ENCODE data around the gene TACC2. TPM values are rescaled to one million over a fixed set of nuclear protein-coding genes. Genes with fewer than 3 reads are reported as not detected.
"Not testable (repeated sequence)": the region's sequence is repeated elsewhere in the genome, so short reads cannot be mapped to it uniquely, and the experiment has no call there.

TACC2 gene
- total RNA-seq, 2 donors from 2014 or later: 0.19 TPM; not detected in 1

DNA sequence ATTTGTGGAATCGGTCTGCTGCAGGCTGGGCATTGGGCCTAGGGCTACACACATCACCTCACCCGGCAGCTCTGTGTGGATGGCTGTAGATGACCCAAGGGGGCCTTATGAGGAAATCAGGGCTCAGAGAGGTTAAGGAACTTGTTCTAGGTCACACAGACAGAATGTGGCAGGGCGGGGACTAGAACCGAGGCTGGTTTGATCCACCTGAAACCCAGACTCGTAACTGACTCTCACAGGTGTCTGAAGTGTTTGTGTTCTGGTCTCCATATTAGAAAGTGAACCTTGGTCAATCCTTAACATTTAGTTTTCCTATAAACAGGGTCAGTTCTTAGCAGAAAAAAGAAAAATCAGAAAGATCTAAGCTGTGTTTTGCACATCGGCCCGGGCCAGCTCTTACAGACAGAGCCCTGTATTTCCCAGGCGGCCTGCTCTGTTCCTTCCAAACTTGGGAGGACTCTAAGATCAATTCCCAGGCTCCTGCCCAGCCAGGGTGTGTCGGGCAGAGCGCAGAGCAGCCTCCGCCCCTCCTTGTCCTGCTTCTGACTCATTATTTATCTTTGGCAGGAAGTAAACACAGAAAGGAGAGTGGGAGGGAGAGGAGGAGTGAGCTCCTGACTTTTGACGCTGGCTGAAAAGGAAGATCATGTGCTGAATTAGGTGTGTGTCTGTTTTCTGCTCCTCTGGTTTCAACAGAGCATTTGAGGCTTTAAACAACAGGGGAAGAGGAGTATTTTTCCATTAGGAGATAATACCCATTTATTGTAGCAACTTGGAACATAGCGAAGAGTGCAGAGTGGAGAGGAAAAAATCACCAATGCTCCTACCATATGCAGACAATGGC, 74.1 kb downstream of the TACC2 start:
- H3K4me1 Mint-ChIP-seq (ENCODE audit: low read depth): no peaks in the 10 kb centered on the region
- peaks cover 6% of the 10 kb centered on the region for H3K27me3 Mint-ChIP-seq (ENCODE audit: low read depth)
- no peak overlapping the region for H3K4me3 Mint-ChIP-seq
- no peaks in the 10 kb centered on the region for H3K36me3 Mint-ChIP-seq (ENCODE audit: insufficient read depth in 2 of 2)
- DNase-seq (no peak), ATAC-seq (replicated peaks in 1 of 2) (no peak)
- no peaks in the 10 kb centered on the region for H3K9me3 Mint-ChIP-seq
- H3K27ac Mint-ChIP-seq: no peak overlapping the region

DNA sequence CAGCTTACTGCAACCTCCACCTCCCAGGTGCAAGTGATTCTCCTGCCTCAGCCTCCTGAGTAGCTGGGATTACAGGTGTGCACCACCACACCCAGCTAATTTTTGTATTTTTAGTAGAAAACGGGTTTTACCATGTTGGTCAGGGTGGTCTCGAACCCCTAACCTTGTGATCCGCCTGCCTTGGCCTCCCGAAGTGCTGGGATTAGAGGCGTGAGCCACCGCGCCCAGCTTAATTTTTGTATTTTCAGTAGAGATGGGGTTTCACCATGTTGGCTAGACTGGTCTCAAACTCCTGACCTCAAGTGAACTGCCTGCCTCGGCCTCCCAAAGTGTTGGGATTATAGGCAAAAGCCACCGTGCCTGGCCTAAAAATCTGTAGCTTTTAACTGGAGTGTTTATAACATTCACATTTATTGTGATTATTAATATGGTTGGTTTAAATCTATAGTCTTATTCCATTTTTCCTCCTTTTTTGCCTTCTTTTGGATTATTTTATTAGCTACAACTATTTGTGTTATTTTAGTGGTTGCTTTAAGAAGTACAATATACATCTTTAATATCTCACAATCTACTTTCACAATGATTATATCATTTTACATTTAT, 77.5 kb downstream of the TACC2 start:
- not testable (repeated sequence) for ATAC-seq (replicated peaks in 1 of 2); H3K9me3 Mint-ChIP-seq; H3K36me3 Mint-ChIP-seq (ENCODE audit: insufficient read depth in 2 of 2); H3K4me1 Mint-ChIP-seq (ENCODE audit: low read depth); H3K27ac Mint-ChIP-seq; H3K4me3 Mint-ChIP-seq; DNase-seq; H3K27me3 Mint-ChIP-seq (ENCODE audit: low read depth)

DNA sequence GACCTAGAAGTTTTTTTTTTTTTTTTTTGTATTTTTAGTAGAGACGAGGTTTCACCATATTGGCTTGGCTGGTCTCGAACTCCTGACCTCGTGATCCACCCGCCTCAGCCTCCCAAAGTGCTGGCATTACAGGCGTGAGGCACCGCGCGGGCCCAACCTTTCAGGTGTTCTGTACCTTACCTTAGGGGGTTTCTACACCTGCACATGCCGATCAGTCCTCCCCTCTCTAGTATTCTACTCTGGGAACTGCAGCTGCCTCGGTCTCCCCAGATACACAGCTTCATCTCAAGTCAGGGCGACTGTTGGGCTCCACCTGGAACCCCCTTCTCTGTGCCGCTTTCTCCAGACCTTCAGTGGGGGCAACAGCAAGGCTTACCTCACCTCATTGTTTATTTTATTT, 79.9 kb downstream of the TACC2 start:
- ATAC-seq (replicated peaks in 1 of 2) (no peak), DNase-seq (no peak)
- Mint-ChIP-seq H3K27ac (no peak overlapping the region), H3K36me3 (ENCODE audit: insufficient read depth in 2 of 2) (no peaks in the 10 kb centered on the region), H3K9me3 (no peaks in the 10 kb centered on the region), H3K4me3 (no peak overlapping the region), H3K27me3 (ENCODE audit: low read depth) (no peaks in the 10 kb centered on the region), H3K4me1 (ENCODE audit: low read depth) (no peaks in the 10 kb centered on the region)

DNA sequence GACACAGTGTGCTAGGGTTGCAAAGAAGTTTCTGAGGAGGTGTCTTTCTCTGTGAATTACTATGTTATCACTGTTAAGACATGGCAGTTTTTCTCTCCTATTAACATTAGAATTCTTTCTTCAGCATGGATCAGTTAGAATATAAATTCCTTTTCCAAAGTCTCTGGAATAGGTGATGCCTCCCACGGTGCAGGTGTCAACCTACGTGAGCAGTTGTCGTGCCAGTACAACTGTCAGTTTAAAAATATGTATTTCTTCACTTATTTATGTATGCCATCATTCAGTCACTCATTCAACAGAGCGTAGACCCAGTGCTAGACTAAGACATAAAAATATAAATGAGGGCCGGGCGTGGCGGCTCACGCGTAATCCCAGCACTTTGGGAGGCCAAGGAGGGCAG, 83.5 kb downstream of the TACC2 start:
- Mint-ChIP-seq H3K27me3 (ENCODE audit: low read depth) (no peaks in the 10 kb centered on the region), H3K36me3 (ENCODE audit: insufficient read depth in 2 of 2) (no peaks in the 10 kb centered on the region), H3K4me3 (no peak overlapping the region), H3K9me3 (no peaks in the 10 kb centered on the region), H3K4me1 (ENCODE audit: low read depth) (no peaks in the 10 kb centered on the region), H3K27ac (no peak overlapping the region)
- ATAC-seq (replicated peaks in 1 of 2): no peak
- DNase-seq: no peak

DNA sequence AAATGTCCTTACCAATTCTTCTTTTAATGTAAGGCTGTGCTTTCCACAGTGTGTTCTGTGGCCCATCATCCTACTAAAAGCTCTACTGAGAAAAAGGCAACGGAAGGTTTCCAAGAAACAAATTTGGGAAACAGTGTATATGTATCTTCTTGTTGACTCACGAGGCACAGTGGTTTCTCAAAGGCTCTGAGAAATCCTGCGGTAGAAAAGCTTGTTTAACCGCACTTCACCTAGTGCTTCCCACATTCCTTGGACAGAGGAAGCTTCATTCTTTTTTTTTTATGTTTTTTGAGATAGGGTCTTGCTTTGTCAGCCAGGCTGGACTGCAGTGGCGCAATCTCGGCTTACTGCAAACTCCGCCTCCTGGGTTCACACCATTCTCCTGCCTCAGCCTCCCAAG, 84.5 kb downstream of the TACC2 start:
- Mint-ChIP-seq H3K27me3 (ENCODE audit: low read depth) (no peaks in the 10 kb centered on the region), H3K27ac (no peak overlapping the region), H3K4me1 (ENCODE audit: low read depth) (no peaks in the 10 kb centered on the region), H3K36me3 (ENCODE audit: insufficient read depth in 2 of 2) (no peaks in the 10 kb centered on the region), H3K4me3 (no peak overlapping the region), H3K9me3 (no peaks in the 10 kb centered on the region)
- ATAC-seq (replicated peaks in 1 of 2) (no peak), DNase-seq (no peak)

DNA sequence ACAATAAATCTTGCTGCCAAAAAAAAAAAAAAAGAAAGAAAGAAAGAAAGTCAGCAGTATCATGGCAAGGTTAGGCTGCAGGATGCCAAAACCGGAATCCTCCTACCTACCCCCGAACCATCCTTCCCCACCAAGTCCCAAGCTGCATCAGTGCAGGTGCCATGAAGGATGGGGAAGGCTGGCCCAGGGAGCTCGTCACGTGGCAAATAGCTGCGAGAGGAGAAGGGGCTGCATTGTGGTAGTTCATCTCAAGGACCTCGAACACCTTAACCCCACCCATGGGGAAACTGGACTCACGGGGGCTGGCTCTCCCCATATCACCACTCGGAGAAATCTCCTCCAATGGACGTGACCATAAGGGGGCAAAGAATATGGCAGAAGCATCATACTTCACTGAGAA, 86.2 kb downstream of the TACC2 start:
- no peak for ATAC-seq (replicated peaks in 1 of 2)
- Mint-ChIP-seq H3K9me3 (no peaks in the 10 kb centered on the region), H3K27me3 (ENCODE audit: low read depth) (no peaks in the 10 kb centered on the region), H3K36me3 (ENCODE audit: insufficient read depth in 2 of 2) (no peaks in the 10 kb centered on the region), H3K4me3 (no peak overlapping the region), H3K27ac (no peak overlapping the region), H3K4me1 (ENCODE audit: low read depth) (no peaks in the 10 kb centered on the region)
- DNase-seq: no peak

DNA sequence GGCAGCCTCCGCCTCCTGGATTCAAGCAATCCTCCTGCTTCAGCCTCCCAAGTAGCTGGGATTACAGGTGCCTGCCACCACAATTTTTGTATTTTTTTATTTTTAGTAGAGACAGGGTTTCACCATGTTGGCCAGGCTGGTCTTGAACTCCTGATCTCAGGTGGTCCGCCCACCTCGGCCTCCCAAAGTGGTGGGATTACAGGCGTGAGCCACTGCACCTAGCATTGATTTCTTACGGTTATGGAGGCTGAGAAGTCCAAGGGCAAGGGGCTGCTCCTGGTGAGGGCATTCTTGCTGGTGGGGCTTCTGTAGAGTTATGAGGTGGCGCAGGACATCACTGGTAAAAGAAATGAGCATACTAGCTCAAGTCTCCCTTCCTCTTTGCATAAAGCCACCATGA, 86.9 kb downstream of the TACC2 start:
- not testable (repeated sequence) for H3K36me3 Mint-ChIP-seq (ENCODE audit: insufficient read depth in 2 of 2); H3K4me1 Mint-ChIP-seq (ENCODE audit: low read depth); H3K27ac Mint-ChIP-seq; DNase-seq; ATAC-seq (replicated peaks in 1 of 2); H3K9me3 Mint-ChIP-seq; H3K27me3 Mint-ChIP-seq (ENCODE audit: low read depth); H3K4me3 Mint-ChIP-seq

DNA sequence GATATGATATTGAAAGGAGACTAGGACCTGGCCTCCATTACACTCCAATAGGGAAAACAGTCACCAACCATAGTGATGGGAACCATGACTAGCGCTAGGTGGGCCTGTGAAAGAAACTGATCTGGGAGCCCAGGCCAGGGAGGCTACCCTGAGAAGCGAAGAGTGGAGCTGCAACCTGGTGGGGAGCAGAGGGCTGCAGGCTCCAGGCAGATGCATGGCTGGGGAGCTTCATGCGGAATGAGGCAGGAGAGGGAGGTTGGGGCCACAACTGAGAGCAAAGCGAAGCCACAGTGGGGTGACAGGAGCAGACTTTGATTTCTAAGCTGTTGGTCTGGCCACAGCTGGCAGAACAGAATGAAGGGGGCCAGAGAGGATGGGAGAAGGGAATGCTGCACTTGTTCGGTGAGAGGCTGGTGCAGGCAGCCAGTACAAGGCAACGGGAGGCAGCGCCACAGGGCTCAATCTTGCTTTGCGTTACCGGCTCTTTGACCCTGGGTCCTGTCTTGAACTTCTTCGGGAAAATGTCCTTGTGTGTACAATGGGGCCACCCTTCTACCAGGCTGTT, 88.4 kb downstream of the TACC2 start:
- DNase-seq (no peak), ATAC-seq (replicated peaks in 1 of 2) (no peak)
- Mint-ChIP-seq H3K4me1 (ENCODE audit: low read depth) (no peaks in the 10 kb centered on the region), H3K27ac (no peak overlapping the region), H3K4me3 (no peak overlapping the region), H3K36me3 (ENCODE audit: insufficient read depth in 2 of 2) (no peaks in the 10 kb centered on the region), H3K9me3 (no peaks in the 10 kb centered on the region), H3K27me3 (ENCODE audit: low read depth) (no peaks in the 10 kb centered on the region)

DNA sequence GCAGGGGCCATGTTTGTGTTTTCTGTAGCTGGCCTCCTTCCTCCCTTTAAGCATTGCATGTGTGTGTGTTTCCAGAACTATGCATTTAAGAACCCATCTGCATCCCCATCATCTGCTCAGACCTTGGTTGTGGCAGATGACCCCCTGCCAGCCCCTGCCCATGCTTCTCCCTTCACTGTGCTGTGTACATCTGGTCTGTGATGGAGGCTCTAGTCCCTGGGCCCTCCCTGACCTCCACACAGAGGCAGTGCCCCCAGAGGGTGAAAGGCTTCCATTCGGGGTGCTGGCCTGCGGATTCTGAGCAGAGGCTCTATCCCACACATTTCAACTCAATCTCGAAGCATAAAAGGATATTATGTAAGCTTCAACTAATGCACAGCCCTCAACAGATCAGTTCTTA, 89.4 kb downstream of the TACC2 start:
- no peak for ATAC-seq (replicated peaks in 1 of 2)
- no peak overlapping the region for H3K27ac Mint-ChIP-seq
- H3K27me3 Mint-ChIP-seq (ENCODE audit: low read depth): no peaks in the 10 kb centered on the region

DNA sequence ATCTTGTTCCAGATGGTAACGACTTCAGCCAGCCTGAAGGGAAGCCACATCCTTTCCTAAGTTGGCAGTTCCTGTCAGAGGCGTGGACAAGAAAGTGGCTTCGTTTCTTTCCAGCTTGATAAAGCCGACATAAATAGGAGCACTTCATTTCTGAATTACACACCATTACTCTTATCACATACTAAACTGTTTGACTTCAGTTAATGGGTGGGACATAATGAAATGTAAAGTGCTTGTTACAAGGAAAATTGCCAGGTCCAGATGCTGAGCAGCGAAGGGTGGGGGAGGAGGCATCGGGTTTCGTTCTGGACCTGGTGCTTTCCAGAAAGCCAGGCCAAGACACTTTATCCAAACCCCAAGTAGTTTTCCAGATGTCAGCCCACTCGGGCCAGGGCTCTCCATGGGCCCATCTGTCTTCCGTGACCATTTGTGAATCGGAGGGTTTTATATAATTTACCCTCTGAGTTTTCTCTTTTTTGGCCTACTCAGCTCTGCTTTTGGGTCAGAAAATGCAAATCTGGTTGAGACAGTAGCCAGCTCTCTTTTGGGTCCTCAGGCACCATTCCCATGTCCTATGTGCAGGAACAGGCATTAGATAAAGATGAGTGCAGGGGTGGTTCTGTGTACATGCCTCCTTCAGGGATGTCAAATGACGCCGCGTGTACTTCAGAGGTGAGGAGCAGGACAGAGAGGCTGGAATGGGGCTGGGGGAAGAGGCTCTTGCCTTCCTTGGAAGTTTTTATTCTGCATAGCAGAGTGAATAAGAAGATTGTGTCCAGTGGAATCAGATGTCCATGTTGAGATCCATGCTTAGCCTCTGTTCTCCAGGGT, 90.2 kb downstream of the TACC2 start:
- Mint-ChIP-seq H3K36me3 (ENCODE audit: insufficient read depth in 2 of 2) (no peaks in the 10 kb centered on the region), H3K27me3 (ENCODE audit: low read depth) (no peaks in the 10 kb centered on the region), H3K4me1 (ENCODE audit: low read depth) (no peaks in the 10 kb centered on the region), H3K9me3 (no peaks in the 10 kb centered on the region), H3K4me3 (no peak overlapping the region), H3K27ac (no peak overlapping the region)
- no peak for DNase-seq
- no peak for ATAC-seq (replicated peaks in 1 of 2)

More for the DNA sequence above, 89.4 kb downstream of the TACC2 start:
- Mint-ChIP-seq H3K9me3 (no peaks in the 10 kb centered on the region), H3K4me1 (ENCODE audit: low read depth) (no peaks in the 10 kb centered on the region), H3K36me3 (ENCODE audit: insufficient read depth in 2 of 2) (no peaks in the 10 kb centered on the region), H3K4me3 (no peak overlapping the region)
- no peak for DNase-seq

DNA sequence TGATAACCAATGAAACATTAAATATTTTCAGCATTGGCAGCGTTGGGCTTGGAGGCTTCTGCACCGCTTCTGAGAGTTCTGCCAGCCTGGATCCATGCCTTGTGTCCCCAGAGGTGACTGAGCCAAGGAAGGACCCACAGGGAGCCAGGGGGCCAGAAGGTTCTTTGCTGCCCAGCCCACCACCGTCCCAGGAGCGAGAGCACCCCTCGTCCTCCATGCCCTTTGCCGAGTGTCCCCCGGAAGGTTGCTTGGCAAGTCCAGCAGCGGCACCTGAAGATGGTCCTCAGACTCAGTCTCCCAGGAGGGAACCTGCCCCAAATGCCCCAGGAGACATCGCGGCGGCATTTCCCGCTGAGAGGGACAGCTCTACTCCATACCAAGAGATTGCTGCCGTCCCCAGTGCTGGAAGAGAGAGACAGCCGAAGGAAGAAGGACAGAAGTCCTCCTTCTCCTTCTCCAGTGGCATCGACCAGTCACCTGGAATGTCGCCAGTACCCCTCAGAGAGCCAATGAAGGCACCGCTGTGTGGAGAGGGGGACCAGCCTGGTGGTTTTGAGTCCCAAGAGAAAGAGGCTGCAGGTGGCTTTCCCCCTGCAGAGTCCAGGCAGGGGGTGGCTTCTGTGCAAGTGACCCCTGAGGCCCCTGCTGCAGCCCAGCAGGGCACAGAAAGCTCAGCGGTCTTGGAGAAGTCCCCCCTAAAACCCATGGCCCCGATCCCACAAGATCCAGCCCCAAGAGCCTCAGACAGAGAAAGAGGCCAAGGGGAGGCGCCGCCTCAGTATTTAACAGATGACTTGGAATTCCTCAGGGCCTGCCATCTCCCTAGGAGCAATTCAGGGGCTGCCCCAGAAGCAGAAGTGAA, 93.9 kb downstream of the TACC2 start:
- Mint-ChIP-seq H3K36me3 (ENCODE audit: insufficient read depth in 2 of 2) (no peaks in the 10 kb centered on the region), H3K27me3 (ENCODE audit: low read depth) (no peaks in the 10 kb centered on the region), H3K4me1 (ENCODE audit: low read depth) (no peaks in the 10 kb centered on the region), H3K27ac (no peak overlapping the region), H3K9me3 (no peaks in the 10 kb centered on the region), H3K4me3 (no peak overlapping the region)
- no peak for ATAC-seq (replicated peaks in 1 of 2)
- no peak for DNase-seq

DNA sequence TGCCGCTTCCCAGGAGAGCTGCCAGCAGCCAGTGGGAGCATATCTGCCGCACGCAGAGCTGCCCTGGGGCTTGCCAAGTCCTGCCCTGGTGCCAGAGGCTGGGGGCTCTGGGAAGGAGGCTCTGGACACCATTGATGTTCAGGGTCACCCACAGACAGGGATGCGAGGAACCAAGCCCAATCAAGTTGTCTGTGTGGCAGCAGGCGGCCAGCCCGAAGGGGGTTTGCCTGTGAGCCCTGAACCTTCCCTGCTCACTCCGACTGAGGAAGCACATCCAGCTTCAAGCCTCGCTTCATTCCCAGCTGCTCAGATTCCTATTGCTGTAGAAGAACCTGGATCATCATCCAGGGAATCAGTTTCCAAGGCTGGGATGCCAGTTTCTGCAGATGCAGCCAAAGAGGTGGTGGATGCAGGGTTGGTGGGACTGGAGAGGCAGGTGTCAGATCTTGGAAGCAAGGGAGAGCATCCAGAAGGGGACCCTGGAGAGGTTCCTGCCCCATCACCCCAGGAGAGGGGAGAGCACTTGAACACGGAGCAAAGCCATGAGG, 94.6 kb downstream of the TACC2 start:
- ATAC-seq (replicated peaks in 1 of 2): no peak
- H3K27me3 Mint-ChIP-seq (ENCODE audit: low read depth): no peaks in the 10 kb centered on the region

More for the DNA sequence above, 94.6 kb downstream of the TACC2 start:
- Mint-ChIP-seq H3K9me3 (no peaks in the 10 kb centered on the region), H3K4me1 (ENCODE audit: low read depth) (no peaks in the 10 kb centered on the region), H3K27ac (no peak overlapping the region), H3K36me3 (ENCODE audit: insufficient read depth in 2 of 2) (no peaks in the 10 kb centered on the region), H3K4me3 (no peak overlapping the region)
- no peak for DNase-seq
